Measurements from ENCODE around the gene LCLAT1.

DNA sequence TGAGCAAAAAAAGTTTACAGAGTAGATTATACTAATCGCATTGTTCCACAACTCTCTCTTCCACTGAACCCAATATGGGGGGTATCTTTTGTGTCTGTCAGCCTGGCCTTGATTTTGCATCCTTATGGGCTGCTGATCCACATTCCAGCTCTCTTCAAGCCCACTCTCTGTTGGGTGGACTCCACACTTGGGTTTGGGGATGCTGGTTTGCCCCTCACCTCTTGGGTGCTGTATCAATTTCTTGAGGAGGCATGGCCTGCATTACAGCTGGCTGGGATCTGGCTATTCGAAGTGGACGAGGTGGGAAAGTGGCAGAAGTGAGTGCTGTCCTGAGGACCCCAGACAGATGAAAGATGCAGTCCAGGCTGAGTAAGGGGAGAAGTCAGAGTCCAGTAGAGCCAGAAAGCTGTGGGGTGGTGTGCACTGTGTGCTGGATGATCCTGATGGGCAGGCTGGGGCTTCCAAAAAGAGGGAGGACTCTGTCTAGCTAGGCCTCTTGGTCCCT is 218.8 kb downstream of the LCLAT1 start:
- TF ChIP-seq CTCF (IDR thresholded peaks at IDR 0.05) (no peak), POLR2AphosphoS5 (IDR thresholded peaks at IDR 0.05; ENCODE audit: low read depth, low read length) (no peak), TCF7L2 (IDR thresholded peaks at IDR 0.05; ENCODE audit: low read depth, low read length) (no peak), REST (IDR thresholded peaks at IDR 0.05; ENCODE audit: insufficient read depth in 1 of 2, low read depth in 2 of 2, low read length in 1 of 2) (no peak)
